Ishikawa (cell line): ENCODE data around the gene NTM.

Experiments used
- CEBPB ChIP-seq: IDR thresholded peaks from 2 replicates; pipeline ENCODE4 v1.6.1; 2012
- CREB1 ChIP-seq: IDR thresholded peaks from 2 replicates; pipeline ENCODE4 v1.6.1; 2012; ENCODE audit warnings: low read depth
- EGR1 ChIP-seq: IDR thresholded peaks from 2 replicates; pipeline ENCODE4 v1.6.1; 2012
- EP300 ChIP-seq: IDR thresholded peaks from 2 replicates; pipeline ENCODE4 v1.6.1; 2012; ENCODE audit warnings: borderline replicate concordance
- FOXM1 ChIP-seq: IDR thresholded peaks from 2 replicates; pipeline ENCODE4 v1.6.1; 2012; ENCODE audit warnings: low read depth, borderline replicate concordance
- NFIC ChIP-seq: IDR thresholded peaks from 2 replicates; pipeline ENCODE4 v1.6.1; 2012
- RAD21 ChIP-seq: IDR thresholded peaks from 2 replicates; pipeline ENCODE4 v1.6.1; 2012; ENCODE audit warnings: low read depth
- REST ChIP-seq: IDR thresholded peaks from 2 replicates; pipeline ENCODE4 v1.6.1; 2012; ENCODE audit warnings: low read depth, mild to moderate bottlenecking
- TAF1 ChIP-seq: IDR thresholded peaks from 2 replicates; pipeline ENCODE4 v1.6.1; 2012; ENCODE audit warnings: low read depth, mild to moderate bottlenecking
- TCF12 ChIP-seq: IDR thresholded peaks from 2 replicates; pipeline ENCODE4 v1.6.1; 2012; ENCODE audit warnings: low read depth
- TEAD4 ChIP-seq: IDR thresholded peaks from 2 replicates; pipeline ENCODE4 v1.6.1; 2012
- USF1 ChIP-seq: IDR thresholded peaks from 2 replicates; pipeline ENCODE4 v1.6.1; 2012
- YY1 ChIP-seq: IDR thresholded peaks from 2 replicates; pipeline ENCODE4 v1.6.1; 2012; ENCODE audit warnings: low read depth
- ZBTB7A ChIP-seq: IDR thresholded peaks from 2 replicates; pipeline ENCODE4 v1.6.1; 2012; ENCODE audit warnings: low read depth
- TF ChIP-seq, protein P1 (sequence below): IDR thresholded peaks from 2 replicates; pipeline ENCODE4 v1.6.1; 2012

Gene NTM

GRCh38 chr11:132349811-132350733 is 979.7 kb downstream of the NTM start:
- no peak for TF ChIP-seq TAF1
- no peak for TF ChIP-seq REST
- TF ChIP-seq TEAD4 = no peak
- TF ChIP-seq USF1 = no peak
- TF ChIP-seq RAD21 = no peak
- TF ChIP-seq EGR1 = no peak
- no peak for TF ChIP-seq NFIC
- TF ChIP-seq CREB1 = no peak
- no peak for TF ChIP-seq YY1
- no peak for TF ChIP-seq FOXM1

GRCh38 chr11:132351050-132351449 is 980.6 kb downstream of the NTM start:
- TF ChIP-seq RAD21 (no peak), TCF12 (no peak), CREB1 (no peak), NFIC (no peak), ZBTB7A (no peak)
- TF ChIP-seq, protein P1, sequence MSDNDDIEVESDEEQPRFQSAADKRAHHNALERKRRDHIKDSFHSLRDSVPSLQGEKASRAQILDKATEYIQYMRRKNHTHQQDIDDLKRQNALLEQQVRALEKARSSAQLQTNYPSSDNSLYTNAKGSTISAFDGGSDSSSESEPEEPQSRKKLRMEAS = no peak

DNA sequence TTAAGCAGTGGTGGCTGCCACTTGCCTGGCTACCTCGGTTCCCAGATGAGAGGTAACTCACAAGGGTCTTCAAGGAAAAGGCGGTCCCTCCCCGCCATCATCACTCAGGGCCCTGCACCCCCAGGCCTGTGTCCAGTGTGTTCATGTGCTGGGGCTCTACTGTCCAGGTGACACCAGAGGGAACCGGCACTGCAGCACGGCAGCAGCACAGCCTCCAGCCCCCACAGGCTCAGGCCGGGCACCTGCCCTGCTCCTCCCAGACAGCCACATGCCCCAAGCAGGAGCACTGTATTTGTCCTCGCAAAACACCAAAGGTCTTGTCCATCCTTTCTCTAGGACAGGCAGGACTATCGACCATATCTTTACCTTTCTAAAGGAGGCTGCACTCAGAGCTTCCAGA is 982.1 kb downstream of the NTM start:
- TF ChIP-seq EGR1 = no peak

GRCh38 chr11:132353255-132353654 is 982.8 kb downstream of the NTM start:
- no peak for TF ChIP-seq REST
- TF ChIP-seq FOXM1 = no peak
- no peak for TF ChIP-seq CREB1
- no peak for TF ChIP-seq RAD21
- TF ChIP-seq USF1 = no peak

DNA sequence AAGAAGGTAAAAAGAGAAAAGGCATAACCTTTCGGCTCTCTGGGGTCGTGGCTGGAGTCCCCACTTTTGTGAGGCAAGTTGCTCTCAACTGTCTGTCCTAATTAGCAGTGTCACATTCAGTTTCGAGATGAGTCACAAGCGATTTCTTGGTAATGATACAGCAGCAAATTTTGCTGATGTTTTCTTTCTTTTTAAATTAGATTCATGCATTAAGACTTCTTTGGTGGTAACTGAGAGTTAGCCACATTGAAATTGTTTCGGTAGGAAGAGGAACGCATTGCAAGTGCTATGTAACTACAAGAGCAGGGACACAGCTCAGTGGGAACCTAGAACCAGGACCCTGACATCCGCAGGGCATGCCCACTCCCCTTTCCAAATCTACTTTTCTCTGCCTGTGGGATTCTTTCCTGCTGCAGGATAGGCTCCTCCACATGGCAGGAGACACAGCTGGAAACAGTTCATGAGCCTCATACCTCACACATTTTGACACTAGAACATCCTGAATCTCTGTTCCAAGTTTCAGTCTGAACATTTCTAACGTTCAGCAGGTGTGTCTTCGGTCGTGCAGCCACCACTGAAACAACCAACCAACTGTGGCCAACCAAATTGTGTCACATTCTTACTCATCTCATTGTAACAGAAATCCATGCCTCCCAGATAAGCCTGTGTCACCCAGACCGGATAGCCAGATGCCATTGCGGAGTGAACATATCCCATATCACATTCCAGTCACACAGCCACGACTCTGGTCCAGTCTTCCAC is 987.6 kb downstream of the NTM start:
- TF ChIP-seq TAF1 (no peak), ZBTB7A (no peak), REST (no peak), TEAD4 (no peak), FOXM1 (no peak), USF1 (no peak), RAD21 (no peak), NFIC (no peak), YY1 (no peak), TCF12 (no peak), EGR1 (no peak), CEBPB (no peak), EP300 (no peak), CREB1 (no peak)
- TF ChIP-seq, protein P1 = no peak
